Renal pelvis (tissue), 4 donors: ENCODE data around the gene HIF3A. TPM values are rescaled to one million over a fixed set of nuclear protein-coding genes. Genes with fewer than 3 reads are reported as not detected.
A peak's percentile ranks its signal among the peaks of the same experiment; 100 is the strongest.
"Not testable (repeated sequence)": the region's sequence is repeated elsewhere in the genome, so short reads cannot be mapped to it uniquely, and the experiment has no call there.

Experiments used
- DNase-seq: peaks from one replicate; pipeline ENCODE4 v3.0.0-alpha.2; 2013
- polyA plus RNA-seq, 3 donors: library from polyadenylated mRNA; unstranded; fragments of 120-200 nt; gene quantifications; one replicate each; pipeline ENCODE4 v1.2.1, GENCODE V29; 2013; ENCODE audit not compliant: insufficient read length in 3 of 3

Gene HIF3A
- polyA plus RNA-seq, 3 donors, result 39.6 to 85.5 (median 65.4) TPM

DNA sequence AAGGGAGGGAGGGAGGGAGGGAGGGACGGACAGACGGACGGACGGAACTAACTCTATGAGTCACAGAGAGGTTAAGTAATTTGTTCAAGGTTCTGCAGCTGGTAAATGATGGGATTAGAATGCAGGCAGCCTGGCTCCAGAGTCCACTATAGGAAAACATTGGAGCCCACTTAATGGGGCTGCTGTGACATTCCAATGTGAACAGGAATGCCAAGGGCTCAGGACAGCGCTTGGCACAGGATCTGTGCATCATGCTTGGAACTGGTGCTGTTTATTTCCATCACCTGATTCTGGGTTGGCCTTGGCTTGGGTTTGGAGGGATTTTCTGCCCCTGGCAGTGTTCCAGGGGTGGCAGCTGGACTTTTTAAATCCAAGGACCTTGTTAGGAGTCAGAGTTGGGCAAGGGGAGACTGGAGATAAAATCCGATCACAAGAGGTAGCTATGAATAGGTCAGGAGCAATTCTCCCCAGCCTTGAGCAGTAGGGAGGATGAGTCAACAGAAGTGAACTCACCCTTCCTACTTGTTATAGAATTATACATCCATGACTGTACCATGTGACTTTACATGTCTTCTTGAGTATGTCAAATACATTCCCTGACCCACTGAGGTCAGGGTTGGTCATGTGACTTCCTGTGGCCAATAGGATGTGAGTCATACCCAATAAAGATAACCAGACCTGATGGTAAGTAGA, 7.8 kb upstream of the HIF3A start:
- DNase-seq, result no peak

DNA sequence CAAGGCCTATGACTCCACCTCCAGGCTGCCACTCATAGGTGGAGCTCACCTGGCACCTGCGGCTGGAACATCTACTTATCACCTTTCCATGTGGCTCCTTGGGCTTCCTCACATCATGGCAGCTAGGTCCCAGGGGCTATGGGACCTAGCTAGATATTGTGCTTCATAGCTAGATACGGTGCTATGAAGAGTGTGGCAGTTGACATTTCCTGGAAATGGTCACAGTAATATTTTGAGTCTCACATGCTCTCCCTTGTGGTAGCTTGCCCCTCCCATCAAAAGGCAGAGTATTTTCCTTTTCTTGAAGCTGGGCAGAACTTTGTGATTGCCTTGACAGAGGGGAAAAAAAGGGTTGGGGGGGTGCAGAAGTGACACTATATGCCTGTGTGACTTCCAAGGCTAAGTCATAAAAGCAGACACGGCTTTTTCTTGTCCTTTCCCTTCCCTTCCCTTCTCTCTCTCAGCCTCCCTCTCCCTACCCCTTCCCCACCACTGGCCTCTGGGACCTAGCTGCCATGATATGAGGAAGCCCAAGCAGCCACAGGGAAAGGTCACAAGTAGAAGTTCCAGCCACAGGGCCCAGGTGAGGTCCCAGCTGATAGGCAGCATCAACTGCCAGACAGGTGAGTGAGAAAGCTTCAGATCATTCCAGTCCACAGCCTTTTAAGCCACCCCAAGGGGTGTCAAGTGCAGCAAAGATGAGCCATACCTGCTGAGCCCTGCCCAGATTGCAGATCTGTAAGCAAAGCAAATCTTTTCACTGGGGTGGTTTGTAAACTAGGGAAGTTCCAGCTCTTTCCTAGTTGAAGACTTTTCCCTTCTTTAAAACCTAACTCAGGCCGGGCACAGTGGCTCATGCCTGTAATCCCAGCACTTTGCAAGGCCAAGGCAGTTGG, 6.9 kb upstream of the HIF3A start:
- DNase-seq, result no peak

DNA sequence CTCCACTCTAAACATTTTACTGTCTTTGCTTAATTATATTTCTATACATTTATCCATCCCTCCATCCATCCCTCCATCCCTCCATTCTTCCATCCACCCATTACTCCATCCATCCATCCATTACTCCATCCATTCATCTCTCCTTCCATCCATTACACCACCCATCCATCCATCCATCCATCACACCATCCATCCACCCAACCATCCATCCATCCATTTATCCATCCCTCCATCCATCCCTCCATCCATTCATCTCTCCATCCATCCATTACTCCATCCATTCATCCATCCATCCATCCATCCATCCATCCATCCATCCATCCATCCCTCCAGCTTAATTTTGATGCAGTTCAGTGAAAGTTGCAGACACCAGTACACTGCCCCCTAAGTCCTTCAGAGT, 5.0 kb upstream of the HIF3A start:
- no peak for DNase-seq

DNA sequence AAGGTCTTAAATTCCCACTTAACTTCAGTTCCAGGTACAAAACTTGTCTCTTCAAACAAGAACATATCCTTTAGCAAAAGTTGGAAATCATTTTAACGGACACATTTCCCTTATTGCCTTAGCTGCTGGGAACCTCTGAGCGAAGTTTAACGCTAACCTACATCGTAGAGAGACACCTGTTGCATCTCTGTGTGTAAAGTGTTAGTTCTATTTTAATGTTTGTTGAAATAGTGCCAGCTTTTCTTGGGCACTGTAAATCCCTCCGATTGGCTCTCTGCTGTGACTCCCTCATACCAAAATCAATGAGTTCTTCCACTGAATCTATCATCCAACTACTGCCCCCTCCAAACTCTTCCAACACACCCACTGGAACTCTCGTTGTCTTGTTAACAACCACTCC, 2.3 kb upstream of the HIF3A start:
- DNase-seq, result no peak

DNA sequence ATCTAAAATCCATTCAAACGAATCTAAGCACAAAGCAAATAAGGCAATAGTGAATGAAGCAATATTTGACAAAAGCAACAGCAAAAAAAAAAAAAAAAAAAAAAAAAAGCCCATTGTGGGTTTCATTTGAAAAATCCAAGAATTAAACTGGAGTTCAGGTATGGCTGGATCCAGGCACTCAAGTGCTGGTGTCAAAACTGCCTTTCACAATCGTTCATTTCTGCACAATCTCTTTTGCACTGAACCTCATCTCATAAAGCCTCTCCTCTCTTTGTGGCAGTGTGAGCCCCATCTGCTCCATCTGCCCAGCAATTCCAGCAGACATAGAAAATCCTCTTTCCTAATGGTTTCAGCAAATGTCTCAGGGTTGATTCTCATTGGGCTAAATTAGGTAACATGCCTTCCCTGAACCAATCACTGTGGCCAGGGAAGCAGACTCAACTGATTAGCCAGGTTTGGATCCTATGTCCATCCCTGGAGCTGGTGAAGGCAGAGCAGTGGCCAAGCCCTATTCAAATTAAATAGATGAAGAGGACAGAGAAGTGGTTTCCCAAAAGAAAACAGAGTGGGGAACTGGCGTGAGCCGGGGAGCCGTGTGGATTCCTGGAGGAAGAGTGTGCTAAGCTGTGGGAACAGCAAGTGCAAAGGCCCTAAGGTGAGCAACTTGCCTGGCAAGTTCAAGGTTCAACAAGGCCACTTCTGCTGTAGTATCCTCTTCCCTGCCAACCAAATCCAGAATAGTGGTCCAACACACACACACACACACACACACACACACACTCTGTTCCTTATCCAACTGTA, 1.2 kb upstream of the HIF3A start:
- DNase-seq, result no peak

DNA sequence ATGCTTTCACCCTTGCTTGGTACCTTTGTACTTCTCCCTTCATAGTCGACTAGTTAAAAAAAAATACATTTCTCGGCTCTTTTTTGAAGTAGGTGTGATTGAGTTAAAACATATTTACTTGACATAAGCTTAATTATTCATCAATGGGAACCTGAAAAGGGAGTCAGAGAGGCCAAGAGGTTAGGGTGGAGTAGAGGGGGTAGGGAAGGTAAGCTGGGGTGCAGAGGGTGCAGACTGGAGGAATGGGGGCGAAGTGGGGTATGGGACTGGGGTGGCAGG, 701 bp upstream of the HIF3A start:
- no peak for DNase-seq

DNA sequence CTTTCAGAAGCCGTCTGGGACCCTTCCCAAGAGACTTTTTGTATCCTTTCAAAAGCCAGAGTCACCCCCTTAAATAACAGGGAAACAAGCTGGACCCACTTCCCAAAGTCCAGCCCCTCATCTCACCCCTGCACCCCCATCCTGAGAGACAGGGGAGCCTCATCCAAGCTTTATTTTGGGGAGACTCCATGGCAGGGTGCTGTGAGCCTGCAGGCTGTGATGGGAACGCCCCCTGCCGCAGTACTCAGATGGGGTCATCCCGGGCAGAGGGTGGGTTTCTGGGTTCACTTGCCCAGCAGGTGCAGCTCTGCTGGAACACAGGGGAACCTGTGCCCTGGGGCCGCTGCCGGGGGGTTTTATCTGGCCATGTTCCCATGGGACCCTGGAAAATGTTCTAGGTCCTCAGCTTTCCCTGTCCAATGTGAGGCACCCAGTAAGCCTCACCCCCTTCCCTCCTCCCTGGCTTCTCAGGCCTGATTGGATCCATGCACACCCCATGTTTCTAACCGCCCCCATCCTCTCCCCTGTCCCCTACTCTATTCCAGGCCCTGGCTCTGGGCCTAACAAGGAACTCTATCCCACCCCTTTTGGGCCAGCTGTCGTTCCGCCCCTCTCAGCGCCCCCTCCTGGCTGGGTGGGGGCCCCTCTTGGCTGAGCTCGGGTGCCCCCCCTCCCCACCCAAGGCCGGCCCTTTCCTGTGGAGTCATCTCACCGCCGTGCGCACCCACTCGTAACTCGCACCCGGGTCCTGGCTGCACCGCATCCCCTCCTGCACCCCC, 1.0 kb downstream of the HIF3A start:
- peak; percentile 54 for DNase-seq

DNA sequence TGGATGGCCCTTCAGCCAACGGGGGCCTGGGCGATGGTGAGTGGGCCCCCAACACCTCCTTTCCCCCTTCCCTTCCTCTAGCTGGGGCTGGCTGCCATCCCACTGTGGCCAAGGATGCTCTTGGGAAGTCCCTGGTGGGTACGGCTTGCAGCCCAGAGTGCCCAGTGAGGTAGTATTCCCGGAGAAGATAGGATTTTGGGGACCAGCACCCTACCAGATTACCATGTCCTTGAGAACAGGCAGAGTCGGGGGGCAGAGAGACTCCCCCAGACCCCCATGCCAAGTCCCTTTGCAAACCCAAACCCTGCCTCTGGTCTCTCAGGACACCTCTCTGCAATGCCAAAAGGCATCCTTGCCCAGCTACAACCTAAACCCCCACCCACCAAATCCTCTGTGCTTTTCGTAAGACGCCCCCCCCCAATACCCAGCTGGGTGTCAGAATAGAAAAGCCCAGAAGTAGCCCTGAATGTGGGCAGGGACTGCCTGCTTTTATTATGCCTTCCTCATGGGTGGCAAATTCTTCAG, 1.7 kb downstream of the HIF3A start:
- no peak for DNase-seq

DNA sequence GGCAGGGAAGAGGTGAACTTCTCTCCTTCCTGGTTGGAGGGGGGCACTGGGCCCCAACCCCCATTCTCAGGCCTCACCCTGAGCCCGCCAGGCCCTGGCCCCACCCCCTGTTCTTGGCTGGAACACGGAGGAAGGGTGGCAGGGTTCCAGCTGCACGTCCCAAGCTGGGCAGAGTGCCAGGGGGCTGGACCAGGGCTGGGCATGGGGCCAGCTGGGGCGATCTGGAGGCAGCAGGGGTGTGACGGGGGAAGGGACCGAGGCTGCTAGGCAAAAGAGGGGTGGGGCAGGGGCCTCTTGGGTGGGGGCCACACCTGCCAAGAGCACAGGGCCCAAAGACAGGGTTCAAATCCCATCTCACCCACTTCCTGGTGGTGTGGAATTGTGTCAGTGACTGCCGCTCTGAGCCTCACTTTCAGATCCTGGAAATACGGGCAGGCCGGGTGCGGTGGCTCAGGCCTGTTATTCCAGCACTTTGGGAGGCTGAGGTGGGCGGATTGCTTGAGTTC, 2.2 kb downstream of the HIF3A start:
- peak; percentile 86 for DNase-seq

DNA sequence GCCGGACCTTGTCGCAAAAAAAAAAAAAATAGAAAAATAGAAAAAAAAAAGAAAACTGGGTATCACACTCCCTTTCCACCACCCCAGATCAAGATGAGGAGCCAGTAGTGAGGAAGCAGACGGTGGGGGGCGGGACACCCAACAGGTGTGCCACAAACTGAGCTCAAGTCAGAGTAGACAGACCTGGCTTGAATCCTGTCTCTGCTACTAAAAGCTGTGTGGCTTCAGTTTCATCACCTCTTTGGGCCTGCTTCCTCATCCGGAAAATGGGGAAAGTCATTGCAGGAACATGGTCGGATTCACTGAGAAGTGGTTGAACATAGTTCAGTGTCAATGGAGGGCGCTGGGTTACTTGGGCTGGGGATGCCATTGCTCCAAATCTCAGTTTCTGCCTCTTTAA, 2.9 kb downstream of the HIF3A start:
- no peak for DNase-seq

DNA sequence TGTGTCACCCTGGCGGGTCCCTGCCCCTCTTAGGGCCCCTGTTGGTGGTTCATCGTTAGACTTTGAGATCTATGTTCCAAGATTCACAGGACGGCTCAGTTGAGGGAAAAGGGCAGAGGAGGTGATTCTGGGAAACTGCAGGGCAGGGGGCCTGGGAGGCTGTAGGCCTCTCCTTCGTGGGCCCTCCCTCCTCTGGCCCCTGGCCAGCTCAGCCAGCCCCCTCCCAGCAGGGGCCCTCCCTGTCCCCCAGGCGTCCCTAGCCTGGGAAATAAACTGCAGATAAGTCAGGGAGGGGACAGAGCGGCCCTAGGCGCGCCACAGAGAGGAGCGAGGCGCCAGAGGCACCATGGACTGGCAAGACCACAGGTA, 6.5 kb downstream of the HIF3A start:
- no peak for DNase-seq

DNA sequence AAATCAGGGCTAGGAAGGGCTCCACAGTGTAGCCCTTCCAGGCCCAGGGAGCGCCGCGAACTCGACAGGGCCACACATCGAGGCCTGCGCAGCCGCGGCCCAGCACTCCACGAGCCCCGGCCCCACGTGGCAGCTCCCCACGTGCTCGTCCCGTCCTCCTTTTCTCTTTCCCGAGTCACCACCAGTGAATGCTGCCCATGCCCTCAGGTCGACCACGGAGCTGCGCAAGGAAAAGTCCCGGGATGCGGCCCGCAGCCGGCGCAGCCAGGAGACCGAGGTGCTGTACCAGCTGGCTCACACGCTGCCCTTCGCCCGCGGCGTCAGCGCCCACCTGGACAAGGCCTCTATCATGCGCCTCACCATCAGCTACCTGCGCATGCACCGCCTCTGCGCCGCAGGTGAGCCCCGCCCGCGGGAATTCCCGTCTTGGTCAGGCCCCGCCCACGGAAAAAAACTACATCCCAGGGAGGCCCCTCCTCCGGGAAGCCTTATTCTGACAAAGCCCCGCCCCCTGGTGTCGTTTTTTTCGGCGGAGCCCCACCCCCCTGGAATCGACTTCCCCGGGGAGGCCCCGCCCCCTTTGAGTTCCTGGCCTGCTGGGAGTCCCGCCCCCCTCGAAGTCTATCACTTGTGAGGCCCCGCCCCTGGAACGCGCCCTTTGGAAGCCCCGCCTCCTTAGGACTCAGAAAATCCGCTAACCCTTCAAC, 7.0 kb downstream of the HIF3A start:
- DNase-seq, result peak; percentile 70

DNA sequence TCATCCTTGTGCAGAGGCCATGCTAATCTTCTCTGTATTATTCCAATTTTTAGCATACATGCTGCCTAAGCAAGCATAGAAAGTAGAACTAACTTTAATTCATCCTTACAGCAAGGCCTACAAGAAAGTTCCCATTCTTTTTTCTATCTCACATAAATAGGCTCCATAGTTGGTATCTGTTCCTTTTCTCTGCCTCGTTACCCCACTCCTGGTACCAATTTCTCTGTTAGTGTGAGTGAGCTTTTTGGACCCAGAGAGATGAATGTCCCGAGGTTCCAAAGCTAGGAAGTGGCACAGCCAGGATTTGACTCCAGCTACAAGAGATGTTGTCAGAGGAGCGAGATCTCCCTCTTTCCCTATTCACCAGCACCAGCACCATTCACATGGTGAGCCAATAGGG, 9.7 kb downstream of the HIF3A start:
- no peak for DNase-seq

DNA sequence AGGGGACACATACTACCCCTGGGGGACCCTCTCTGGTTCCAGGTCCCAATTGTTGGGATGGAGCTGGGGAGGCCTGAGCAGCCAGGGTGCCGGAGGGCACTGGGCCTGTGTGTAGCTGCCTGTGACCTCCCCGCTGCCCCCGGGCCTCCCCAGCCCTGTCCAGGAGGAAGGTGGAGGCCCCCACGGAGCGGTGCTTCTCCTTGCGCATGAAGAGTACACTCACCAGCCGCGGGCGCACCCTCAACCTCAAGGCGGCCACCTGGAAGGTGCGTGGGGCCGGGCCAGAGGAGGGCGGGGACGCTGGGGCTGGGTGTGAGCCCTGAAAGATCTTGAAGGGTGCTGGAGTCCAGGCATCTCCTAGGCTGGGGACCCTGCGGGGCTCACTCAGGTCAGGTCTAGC, 11.7 kb downstream of the HIF3A start:
- DNase-seq, result no peak

DNA sequence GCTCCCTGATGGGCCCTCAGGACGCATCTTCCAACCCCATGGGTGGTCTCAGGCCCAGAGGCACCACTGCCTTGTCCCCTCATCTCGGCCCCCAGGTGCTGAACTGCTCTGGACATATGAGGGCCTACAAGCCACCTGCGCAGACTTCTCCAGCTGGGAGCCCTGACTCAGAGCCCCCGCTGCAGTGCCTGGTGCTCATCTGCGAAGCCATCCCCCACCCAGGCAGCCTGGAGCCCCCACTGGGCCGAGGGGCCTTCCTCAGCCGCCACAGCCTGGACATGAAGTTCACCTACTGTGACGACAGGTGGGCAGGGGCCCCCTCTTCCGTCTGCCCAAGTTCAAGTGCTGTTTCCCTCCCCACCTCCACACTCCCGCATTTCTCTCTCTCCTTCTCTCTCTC, 12.2 kb downstream of the HIF3A start:
- DNase-seq, result no peak

DNA sequence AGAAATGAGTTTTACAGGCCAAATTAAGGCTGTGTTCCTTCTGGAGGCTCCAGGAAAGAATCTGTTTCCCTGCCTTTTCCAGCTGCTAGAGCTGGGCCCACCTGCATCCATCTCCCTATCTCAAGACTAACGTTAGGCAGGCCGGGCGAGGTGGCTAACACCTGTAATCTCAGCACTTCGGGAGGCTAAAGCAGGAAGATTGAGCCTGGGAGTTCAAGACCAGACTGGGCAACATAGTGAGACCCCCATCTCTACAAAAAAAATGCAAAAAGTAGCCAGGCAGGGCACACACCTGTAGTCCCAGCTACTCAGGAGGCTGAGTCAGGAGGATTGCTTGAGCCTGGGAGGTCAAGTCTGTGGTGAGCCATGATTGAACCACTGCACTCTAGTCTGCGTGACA, 14.6 kb downstream of the HIF3A start:
- DNase-seq, result no peak

DNA sequence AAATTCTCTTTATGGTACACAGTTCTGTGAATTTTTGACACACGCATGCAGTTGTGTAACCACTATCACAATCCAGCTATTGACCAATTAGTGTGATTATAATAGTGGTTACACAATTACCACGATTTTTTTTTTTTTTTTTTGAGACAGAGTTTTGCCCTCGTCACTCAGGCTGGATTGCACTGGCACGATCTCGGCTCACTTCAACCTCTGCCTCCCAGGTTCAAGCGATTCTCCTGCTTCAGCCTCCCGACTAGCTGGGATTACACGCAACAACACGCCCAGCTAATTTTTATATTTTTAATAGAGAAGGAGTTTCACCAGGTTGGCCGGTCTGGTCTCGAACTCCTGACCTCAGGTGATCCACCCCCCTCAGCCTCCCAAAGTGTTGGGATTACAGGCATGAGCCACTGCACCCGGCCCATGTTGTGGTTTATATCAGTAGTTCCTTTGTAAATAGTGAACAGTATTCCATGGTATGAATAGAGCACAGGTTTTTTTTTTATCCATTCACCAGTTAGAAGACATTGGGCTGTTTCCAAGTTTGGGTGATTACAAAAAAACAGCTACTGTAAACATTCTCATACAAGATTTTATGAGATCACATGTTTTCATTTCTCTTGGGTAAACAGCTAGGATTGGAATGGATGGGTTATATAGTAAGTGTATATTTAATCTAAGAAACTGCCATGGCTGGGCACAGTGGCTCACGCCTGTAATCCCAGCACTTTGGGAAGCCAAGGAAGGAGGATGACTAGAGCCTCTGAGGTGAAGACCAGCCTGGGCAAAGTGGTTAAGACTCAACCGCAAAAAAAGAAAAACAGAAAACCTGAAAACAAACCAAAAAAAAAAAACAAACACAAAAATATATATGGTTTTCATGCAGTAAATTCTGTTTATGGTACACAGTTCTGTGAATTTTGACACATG, 17.0 kb downstream of the HIF3A start:
- DNase-seq, result not testable (repeated sequence)

DNA sequence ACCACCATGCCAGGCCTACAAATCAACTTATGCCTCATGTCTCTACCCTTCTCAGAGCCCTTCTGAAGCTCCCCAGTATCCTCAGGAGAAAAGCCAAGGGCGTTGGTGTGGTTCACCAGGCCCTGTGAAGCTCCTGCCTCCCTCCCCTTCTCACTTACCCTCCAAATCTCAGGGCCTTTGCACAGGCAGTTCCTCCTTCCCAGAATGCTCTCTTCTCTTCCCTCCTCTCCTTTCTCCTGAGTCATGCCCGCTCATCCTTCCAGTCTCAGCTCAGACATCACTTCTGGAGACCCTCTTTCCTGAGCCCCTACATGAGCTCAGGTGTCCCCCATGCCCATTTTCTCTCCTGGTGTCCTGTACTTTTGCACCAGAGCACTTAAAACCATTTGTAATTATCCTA, 20.5 kb downstream of the HIF3A start:
- no peak for DNase-seq

DNA sequence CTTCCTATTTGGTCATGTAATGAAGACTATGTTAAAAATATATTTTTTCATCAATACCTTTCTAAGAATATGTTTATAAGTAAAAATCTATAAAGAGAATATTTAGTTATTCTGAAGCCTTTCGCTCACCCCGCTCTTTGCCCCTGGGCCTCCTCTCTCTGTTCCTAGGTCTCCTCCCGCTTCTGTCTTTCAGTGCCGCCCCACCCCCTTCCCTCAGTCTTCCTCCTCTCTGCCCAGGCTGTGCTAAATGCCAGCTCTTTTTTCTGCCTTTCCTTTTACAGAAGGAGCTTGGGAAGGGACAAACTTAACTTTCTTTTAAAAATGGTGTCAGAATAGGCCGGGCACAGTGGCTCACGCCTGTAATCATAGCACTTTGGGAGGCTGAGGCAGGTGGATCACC, 22.8 kb downstream of the HIF3A start:
- DNase-seq, result no peak

DNA sequence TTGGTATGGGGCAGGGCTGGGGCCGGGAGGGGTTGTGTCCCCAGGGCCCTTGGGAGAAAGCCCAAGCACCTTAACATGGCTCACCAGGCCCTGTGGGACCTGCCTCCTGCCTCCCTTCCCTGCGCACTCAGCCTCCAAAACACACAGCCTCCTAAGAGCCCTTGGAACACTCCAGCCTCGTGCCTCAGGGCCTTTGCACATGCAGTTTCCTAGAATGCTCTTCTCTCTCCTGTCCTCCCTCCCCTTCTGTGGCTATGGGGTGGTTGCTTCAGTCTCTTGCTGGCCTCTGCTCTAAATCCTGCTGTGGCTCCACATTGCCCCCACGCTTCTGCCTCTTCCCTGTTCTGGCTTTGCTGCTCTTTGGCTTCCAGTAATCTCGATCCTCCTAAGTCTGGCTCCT, 23.7 kb downstream of the HIF3A start:
- DNase-seq, result no peak
